Mesodermal cell (in vitro differentiated cells): ENCODE results near the gene TRIML2.

ENCODE experiments used
- H3K27ac ChIP-seq: 2 replicates; pipeline ENCODE4 v1.7.0; 2013; ENCODE audit warnings: mild to moderate bottlenecking, low read depth, low read length, moderate library complexity; ENCODE audit not compliant: severe bottlenecking
- H3K36me3 ChIP-seq: 2 replicates; pipeline ENCODE4 v1.7.1; 2013; ENCODE audit warnings: mild to moderate bottlenecking, low read length, moderate library complexity; ENCODE audit not compliant: control insufficient read depth, insufficient read depth
- H3K4me1 ChIP-seq: one replicate; pipeline ENCODE4 v1.7.1; 2013; ENCODE audit warnings: mild to moderate bottlenecking, low read length; ENCODE audit not compliant: insufficient read depth, control insufficient read depth, poor library complexity, severe bottlenecking
- H3K4me3 ChIP-seq: 2 replicates; pipeline ENCODE4 v1.7.0; 2013; ENCODE audit warnings: low read length, control low read depth, mild to moderate bottlenecking; ENCODE audit not compliant: insufficient read depth, poor library complexity, severe bottlenecking; ENCODE audit errors: extremely low read depth
- H3K9me3 ChIP-seq: 2 replicates; pipeline ENCODE4 v1.7.1; 2013; ENCODE audit warnings: mild to moderate bottlenecking, low read length, moderate library complexity; ENCODE audit not compliant: control insufficient read depth
- WGBS, 2 experiments: methylation state at CpG; one replicate each; pipeline ENCODE4 v1.1.5; 2013; ENCODE audit warnings: missing lambda C conversion rate in 2 of 2; ENCODE audit not compliant: insufficient coverage in 2 of 2; 5-methylcytosine and 5-hydroxymethylcytosine counted together

Gene TRIML2

GRCh38 chr4:188043154-188043553 is 66.2 kb downstream of the TRIML2 start:
- H3K4me1 ChIP-seq: no peaks in the 10 kb centered on the region
- H3K4me3 ChIP-seq: no peak overlapping the region
- H3K36me3 ChIP-seq: no peaks in the 10 kb centered on the region
- no peaks in the 10 kb centered on the region for H3K9me3 ChIP-seq
- H3K27ac ChIP-seq: no peak overlapping the region
- 93 to 94% methylated on average over 3 to 5 of the region's 5 CpGs for WGBS, 2 experiments

DNA sequence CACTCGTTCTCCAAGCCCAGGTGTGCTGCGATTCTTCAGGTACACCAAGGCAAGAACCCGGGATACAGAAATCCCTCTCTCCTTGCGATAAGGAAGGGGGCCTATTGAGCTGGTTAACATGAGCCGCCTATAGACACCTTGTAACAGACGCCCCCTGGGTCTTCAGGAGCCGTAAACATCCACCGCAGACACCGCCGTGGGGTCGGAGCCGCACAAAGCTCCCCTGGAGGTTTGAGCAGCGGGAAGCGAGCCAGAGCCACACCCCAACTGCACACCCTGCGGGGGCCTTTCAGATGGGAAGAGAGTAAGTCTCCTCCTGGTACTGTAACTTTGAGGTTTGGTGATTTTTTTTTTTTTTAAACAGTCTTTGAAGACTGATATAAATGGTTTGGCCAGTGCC is 67.2 kb downstream of the TRIML2 start:
- Histone ChIP-seq H3K9me3 (no peaks in the 10 kb centered on the region), H3K4me3 (no peak overlapping the region), H3K4me1 (no peaks in the 10 kb centered on the region), H3K27ac (no peak overlapping the region), H3K36me3 (no peaks in the 10 kb centered on the region)
- 87 to 92% methylated on average over 6 to 8 of the region's 15 CpGs for WGBS, 2 experiments

DNA sequence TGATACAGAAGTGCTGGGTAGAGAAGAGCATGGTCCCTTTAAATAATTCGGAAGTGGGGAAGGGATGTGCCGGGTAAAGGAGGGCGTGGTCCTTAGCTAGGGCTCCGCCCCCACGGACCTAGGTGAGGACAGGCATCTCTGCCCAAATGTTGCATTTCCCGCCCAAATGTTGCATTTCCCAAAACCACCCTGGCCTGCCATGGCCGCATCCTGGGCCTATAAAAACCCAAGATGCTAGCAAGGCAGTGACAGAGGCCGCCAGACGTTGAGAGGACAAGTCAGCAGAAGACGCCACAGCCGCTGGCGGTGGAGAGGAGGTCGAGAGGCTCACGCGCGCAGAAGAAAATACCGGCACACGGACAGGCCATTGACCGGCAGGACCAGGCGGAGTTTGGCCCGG is 67.7 kb downstream of the TRIML2 start:
- WGBS, 2 experiments: 92 to 94% methylated on average over 19 to 21 of the region's 21 CpGs
- Histone ChIP-seq H3K4me3 (no peak overlapping the region), H3K36me3 (no peaks in the 10 kb centered on the region), H3K4me1 (no peaks in the 10 kb centered on the region), H3K9me3 (no peaks in the 10 kb centered on the region), H3K27ac (no peak overlapping the region)
